ENCODE results near the gene ZIC1.

Gene ZIC1

GRCh38 chr3:147380387-147380951 is 28.7 kb upstream of the ZIC1 start:
- no peak for ATAC-seq

- no peak for ATAC-seq
Observed at GRCh38 chr3:147380977-147381376, 28.2 kb upstream of the ZIC1 start.

- ATAC-seq: no peak
Observed at GRCh38 chr3:147381596-147381995, 27.6 kb upstream of the ZIC1 start.

- no peak for ATAC-seq
Observed at GRCh38 chr3:147383617-147384016, 25.5 kb upstream of the ZIC1 start.

DNA sequence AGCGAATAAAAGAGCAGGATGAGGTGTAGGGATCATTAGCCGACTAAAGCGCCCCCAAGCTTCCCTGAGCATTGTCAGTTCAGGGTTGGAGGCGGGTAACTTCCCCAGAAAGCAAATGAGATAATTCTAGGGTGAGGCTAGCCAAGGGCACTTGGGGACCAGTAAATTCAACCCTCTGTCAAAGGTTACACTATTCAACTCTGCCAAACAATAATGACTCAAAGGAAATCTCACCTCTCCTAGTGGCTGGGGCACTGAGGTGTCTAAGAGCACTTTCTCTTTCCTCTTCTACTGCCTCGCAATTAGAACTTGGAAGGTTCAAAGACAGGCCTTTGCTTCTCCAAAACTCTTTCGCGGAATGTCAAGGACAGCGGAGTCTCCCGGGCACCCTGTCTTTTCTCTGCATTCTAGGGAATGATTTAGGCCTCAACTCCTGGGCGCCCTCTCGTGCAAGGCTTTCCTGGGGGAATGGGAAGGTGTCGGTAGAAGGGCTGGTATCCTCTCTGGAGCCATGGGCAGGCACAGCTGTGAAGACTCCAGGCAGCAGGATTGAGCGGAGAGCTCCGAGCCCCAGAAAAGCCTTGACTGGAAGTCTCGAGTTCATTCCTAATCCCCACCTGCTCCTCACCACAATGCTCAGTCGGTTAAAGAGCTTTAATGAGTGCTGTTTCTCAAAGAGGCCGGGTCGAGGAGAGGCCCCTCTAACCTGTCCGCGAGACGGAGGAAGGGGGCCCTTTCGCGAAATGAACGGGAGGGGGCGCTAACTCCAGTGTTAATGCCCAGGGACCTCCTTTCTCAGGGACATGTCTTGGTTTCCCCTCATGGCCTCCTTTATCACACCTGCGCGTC is 24.7 kb upstream of the ZIC1 start:
- ATAC-seq: no peak

GRCh38 chr3:147385059-147386012 is 23.8 kb upstream of the ZIC1 start:
- no peak for ATAC-seq

DNA sequence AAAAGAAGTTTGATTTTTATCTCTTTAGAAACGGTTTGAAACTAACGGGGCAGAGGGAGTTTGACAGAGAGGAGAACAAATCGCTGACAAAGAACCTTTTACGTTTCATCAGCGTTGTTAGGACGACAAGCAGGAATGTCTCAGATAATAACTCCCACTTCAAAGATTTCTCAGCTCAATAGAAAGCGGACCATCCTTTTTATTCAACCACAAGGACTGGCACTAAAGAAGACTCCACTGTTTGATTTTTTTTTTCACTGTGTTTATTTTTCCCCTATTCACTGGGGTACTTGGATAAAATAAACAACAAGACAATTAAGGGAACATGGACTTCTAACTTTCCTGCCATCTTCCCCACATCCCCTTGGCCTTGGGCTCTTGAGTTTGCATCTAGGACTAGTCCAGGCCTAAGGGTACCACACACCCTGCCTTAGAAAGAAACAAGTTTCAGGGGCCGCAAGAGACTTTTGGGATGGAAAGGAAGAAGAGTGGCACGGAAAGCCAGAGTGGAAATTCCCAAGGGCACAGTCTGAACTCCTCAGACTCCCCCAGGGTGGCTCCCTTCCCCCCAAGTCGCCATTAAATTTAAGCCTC is 21.8 kb upstream of the ZIC1 start:
- ATAC-seq: no peak

GRCh38 chr3:147387885-147388699 is 21.1 kb upstream of the ZIC1 start:
- no peak for ATAC-seq

DNA sequence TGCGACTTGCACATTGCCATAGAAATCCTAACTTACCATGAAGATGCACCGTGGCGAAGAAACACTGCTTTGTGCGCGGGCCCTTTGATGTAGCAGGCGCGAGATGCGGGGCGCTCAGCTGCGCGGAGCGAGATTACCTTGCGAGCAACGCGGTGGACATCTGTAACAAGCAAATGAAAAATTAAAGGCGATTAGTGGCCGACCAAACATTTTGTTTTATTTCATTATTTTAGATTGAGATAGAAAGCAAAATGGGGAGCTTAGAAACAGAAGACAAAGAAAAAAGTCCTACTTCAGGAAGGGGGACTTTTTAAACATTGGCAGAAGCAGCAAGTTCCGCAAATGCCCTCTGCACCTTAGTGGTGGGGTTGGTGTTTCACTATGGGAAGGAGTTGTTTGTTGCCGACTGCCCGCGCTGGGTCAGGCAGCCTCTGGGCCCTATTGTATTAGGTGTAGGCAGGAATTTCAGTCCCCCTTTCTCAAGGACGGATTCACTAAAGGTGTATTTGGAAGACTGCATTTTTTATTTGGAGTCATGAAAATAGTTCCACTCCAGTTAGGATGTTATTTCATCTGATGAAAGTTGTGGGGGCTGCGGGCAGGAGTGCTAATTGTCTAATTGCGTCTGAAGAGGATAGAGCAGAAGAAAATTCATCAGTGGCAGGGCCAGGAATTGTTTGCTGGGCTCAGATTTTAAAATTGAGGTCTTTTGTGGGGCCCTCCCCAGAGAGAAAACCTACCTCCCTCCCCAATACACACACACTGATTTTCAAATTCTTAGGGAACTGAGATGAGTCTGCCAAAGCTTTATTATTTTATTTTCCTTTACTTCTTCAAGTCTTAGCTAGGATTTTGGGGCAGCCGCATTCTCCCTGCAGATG is 20.2 kb upstream of the ZIC1 start:
- ATAC-seq: no peak

GRCh38 chr3:147389717-147390116 is 19.4 kb upstream of the ZIC1 start:
- ATAC-seq: no peak

DNA sequence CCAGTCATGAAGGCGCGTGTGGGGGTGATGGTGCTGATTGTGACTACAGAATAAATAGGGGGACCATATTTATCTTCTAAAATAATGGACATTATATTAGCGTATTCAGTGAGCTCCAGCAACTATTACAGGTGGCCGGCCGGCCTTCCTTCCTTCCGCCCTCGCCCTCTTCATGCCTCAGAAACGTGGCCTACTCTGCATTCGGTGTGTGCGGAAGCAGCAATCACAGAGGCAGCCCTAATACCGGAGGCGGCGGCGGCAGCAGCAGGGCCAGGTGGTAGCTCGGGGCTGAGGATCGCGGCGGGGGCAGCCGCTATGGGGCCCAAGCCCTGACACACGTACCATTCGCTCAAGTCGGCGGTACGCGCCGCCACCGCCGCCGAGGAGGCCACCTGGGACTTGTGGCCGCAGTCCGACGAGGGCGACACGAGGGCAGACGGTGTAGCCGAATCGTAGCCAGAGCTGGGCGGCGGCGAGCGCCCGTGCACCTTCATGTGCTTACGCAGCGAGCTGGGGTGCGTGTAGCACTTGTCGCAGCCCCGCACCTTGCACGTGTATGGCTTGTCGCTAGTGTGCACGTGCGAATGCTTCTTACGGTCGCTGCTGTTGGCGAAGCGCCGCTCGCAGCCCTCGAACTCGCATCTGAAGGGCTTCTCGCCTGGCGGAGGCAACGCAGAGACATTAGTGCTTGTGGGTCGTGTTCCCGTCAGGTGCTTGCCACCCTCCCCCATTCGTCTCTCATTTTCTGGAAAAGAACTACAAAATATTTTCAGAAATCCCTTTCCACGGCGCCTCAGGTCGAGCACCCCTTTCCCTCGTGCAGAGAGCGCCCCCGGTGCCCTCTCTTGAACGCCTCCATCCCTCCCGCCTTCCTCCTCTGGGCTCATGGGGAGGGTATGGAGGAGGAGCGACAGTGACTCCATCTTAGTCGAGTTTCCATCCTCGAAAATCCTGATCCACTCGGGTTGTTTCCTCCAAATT is 18.3 kb upstream of the ZIC1 start:
- ATAC-seq: no peak

- no peak for ATAC-seq
Observed at GRCh38 chr3:147391781-147392624, 17.2 kb upstream of the ZIC1 start.

DNA sequence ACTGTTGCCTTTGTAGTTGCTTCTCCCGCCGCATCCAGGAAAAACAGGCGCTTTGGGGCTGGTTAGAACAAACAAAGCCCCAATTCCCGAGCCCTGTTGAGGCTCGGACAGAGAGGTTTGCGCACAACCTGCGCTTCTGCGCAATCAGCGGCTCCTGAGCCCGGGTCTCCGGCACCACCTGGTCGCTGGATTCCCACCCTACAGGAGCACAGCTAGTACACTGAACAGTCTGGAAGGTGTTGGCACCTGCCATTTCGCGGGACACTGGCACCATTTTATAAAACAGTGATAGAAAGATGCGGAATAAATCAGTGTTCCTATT is 16.6 kb upstream of the ZIC1 start:
- ATAC-seq: no peak

- ATAC-seq: no peak
Observed at GRCh38 chr3:147393261-147393942, 15.8 kb upstream of the ZIC1 start.

DNA sequence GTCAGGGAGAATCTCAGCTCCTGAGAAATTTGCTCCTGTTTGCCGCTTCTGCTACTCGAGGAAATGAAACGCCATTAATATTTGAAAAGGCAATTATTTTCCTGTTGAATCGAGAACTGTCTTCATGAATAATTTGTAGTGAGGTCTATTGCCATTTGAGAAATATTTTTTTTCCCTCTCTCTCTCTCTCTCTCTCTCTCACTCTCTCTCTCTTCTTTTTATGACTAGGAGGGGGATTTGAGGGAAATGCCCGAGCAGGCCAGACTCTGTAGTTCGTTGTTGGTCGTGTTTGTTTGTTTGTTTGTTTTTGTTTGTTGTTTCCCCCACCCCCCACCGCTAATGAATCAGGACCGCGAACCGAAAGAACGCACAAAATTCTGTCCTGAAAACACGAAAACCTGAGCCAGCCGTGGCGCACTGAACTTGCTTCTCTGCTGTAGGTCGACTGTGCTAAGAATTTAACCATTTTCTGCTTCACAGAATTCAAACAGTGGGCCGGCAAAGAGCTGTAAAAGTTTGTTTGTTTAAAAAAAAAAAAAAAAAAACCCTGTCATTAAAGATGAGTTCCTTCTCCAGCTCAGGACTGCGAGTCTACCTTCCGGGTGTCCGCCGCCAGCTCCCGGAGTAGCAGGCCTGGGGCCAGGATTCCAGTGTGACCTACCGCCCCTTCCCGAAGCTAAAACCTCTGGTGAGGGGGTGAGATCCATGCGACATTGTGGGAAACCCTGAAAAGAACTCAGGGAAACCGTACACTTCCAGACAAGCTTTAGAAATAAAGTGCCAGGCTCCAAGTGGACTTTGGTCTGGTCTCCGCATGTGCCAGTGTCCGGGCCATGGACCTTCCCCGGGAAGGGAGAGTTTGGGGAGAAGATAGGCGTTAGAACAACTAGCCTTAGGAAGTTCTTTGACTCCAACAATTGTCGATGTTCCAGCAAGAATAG is 15.0 kb upstream of the ZIC1 start:
- no peak for ATAC-seq

DNA sequence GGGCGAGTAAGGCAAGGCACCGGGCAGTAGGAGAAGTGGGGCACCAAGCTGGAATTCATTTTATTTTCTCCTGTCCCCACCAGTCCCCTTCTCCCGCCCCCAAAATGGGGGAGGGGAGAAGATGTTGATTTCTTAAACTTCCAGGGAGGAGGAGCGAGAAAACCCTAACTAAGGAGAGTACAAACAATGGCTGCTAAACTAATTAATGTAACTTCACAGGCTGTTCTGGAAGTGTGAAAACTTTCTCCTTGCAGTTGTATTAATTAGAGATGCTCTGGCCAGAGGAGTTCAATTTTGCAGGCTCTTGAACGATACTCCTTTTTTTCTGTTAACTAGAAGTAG is 14.3 kb upstream of the ZIC1 start:
- ATAC-seq: no peak
